DMS79 treated with DMSO at 0.1 percent for 48 hours (cell line): ENCODE measurements around the gene MAN1B1.

Source experiments
- DNase-seq: peaks from one replicate; lab custom pipeline; 2025; lab: John Stamatoyannopoulos, UW

Gene MAN1B1

GRCh38 chr9:137068539-137069507 lies 18.0 kb upstream of the MAN1B1 start:
- DNase-seq, result no peak

GRCh38 chr9:137069508-137070091 lies 17.2 kb upstream of the MAN1B1 start:
- no peak for DNase-seq

GRCh38 chr9:137070201-137070905 lies 16.4 kb upstream of the MAN1B1 start, which contains the start of gene SAPCD2:
Gene SAPCD2, minus strand, starts transcription at chr9:137070557. Its CDS starts 97 bp downstream, at chr9:137070460.
- DNase-seq, result peak; percentile 93

GRCh38 chr9:137070906-137071275 lies 15.9 kb upstream of the MAN1B1 start:
- DNase-seq, result no peak

- DNase-seq, result no peak
Observed at GRCh38 chr9:137071282-137071681, 15.5 kb upstream of the MAN1B1 start.

DNA sequence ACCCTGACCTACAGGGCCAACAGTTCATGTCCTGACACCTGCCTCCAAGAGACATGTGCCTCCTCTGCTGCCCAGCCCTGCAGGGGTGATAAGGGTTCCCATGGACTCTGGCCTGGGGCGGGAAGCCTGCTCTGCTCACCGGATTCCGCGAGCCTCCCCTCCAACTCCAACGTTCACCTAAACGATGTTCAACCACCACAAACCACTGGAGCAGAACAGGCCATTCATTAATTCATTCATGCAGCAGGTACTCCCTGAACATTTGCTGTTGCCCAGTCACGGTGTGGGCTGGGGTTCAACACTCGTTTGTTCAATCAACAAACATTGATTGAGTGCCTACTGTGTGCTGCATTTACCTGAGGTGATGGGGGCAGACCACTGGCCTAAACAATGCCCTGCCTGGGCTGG lies 12.8 kb upstream of the MAN1B1 start:
- DNase-seq, result no peak

DNA sequence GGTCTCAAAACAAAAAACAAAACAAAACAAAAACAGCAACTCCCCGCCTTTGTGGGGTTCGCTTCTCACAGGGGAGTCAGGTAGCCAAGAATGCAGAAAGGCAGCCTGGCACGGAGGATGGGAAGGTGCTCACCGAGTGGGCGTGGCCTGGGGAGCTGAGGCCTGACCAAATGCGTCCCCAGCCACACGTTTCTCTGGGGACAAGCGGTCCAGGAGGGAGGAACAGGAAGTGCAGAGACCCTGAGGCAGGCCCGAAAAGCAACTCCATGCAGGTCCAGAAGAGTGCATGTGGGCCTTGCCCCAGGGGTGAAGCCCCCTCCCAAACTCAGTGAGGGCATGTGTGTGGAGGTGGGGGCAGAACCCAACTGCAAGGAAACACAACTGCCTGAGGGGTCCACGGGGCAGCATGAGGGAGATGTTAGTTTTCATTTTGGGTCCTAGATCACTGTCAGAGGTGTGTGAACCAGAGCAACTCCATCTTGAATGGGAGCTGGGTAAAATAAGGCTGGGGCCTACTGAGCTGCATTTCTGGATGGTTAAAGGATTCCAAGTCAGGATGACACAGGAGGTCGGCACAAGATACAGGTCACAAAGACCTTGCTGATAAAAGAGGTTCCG lies 12.0 kb upstream of the MAN1B1 start:
- no peak for DNase-seq

- DNase-seq, result no peak
Observed at GRCh38 chr9:137075275-137075775, 11.5 kb upstream of the MAN1B1 start.

DNA sequence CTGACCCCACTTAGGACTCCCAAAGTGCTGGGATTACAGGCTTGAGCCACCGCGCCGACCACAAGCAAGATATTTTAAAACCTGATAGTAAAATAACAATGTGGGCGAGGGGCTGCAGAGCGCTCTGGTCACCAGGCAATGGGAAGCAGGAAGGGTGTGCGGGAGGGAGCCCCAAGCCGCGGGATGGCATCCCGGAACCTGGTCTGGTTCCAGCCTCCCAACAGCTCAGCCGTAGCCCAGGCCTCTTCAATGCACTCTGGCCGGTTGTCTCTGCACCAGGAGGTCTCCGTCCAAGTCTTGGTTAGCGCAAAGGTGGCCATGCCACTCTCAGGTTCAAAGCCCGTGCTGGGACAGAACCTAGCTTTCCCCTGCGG lies 10.2 kb upstream of the MAN1B1 start:
- no peak for DNase-seq

GRCh38 chr9:137077010-137077747 lies 9.6 kb upstream of the MAN1B1 start, which contains the start of gene UAP1L1:
Gene UAP1L1, plus strand, starts transcription at chr9:137077517. Its CDS starts 16 bp downstream, at chr9:137077533.
- peak; percentile 18 for DNase-seq

DNA sequence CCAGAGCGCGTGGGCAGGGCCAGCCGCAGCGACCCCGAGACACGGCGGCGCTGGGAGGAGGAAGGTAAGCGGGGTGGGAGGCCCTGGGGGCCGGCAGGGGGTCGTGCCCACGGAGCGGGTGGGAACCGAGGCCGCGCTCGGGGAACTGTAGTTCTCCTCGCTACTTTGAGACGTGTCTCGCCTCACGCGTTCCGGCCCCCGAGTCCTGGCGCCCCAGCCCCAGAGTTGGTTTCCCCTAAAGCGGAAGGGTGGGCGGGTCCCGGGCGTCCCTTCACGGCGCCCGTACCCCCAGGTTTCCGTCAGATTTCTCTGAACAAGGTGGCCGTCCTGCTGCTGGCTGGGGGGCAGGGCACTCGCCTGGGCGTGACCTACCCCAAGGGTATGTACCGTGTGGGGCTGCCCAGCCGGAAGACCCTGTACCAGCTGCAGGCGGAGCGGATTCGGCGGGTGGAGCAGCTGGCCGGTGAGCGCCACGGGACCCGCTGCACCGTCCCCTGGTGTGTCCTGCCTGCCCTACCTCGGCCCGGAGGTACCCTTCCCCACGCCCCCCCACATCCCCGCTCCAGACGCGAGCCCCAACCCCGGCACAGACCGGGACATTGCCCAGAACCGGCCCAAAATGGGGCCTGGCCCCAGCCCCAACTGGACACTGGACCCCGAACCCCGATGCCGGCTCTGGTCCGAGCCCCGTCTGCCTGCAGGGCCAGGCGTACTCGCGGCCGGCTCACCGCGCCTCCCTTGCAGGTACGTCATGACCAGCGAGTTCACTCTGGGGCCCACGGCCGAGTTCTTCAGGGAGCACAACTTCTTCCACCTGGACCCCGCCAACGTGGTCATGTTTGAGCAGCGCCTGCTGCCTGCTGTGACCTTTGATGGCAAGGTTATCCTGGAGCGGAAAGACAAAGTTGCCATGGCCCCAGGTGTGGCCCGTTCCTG lies 8.8 kb upstream of the MAN1B1 start:
- no peak for DNase-seq

DNA sequence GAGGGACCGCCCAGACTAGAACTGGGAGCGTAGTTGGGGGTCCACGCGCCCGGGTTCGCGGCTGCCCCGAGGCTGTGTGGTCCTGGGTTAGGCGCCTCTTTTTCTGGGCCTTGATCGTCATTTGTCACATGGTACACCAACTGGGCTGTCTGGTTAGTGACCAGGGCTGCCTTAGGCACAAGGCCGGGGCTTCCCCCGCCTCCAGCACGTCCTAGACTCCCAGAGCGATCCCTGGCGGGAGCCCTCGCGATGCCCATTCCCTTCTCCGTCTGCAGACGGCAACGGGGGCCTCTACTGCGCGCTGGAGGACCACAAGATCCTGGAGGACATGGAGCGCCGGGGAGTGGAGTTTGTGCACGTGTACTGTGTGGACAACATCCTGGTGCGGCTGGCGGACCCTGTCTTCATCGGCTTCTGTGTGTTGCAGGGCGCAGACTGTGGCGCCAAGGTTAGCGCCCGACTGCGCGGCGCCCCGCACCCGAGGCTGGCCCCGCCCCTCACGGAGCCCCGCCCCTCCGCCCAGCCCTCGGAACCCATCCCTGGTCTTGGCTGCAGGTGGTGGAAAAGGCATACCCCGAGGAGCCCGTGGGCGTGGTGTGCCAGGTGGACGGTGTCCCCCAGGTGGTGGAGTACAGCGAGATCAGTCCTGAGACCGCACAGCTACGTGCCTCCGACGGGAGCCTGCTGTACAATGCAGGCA lies 7.9 kb upstream of the MAN1B1 start:
- no peak for DNase-seq

- DNase-seq, result no peak
Observed at GRCh38 chr9:137079401-137079787, 7.4 kb upstream of the MAN1B1 start.

DNA sequence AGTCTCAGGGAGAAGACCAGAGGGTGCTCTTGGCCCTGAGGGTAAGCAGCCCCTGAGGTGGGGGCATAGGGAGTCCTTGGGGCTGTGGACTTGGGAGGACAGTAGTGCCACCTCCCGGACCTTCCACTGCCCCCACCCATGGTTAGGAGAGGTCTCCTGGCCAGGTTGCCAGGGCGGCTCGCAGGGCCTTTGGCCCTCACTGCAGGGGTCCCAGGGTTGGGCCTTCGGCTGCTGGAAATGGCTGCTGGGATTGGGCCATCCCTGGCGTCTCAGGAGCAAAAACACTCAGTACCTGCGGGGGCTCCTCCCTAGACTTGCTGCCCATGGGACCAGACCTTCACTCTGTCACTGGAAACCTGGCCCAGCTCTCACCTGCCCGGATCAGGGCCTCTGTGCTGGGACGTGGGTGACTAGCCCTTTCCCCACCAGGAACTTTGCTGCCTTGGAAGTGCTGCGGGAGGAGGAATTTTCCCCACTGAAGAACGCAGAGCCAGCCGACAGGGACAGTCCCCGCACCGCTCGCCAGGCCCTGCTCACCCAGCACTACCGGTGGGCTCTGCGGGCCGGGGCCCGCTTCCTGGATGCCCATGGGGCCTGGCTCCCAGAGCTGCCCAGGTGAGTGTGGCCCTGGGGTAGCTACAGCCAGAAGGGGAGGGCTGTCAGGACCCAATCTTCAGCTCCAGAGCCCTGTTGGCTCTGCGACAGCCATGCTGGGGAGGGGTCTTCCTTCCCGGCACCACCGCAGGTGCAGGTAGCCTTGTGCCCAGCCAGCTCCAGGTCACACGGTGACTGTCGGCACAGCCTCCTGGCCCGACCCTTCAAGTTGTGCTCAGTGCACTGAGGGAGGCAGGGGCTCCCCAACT lies 6.3 kb upstream of the MAN1B1 start:
- DNase-seq, result no peak

GRCh38 chr9:137082222-137082924 lies 4.4 kb upstream of the MAN1B1 start:
- no peak for DNase-seq

DNA sequence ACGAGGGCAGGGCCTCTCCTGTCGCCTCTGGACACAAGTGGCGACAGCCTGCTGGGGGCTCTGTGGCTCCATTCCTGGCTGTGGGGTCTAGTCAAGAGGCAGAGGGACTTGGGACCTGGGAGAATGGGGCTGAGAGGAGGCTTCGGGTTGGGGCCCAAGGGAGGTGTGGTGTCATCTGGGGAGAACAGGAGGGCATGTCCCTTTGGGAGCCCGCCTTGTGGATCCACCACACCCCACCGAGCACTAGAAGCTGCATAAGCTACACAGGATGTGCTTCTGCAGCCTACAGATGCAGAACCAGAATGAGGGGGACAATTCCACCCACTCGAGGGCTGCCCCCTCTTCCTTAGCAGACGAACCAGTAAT lies 3.9 kb upstream of the MAN1B1 start:
- no peak for DNase-seq

DNA sequence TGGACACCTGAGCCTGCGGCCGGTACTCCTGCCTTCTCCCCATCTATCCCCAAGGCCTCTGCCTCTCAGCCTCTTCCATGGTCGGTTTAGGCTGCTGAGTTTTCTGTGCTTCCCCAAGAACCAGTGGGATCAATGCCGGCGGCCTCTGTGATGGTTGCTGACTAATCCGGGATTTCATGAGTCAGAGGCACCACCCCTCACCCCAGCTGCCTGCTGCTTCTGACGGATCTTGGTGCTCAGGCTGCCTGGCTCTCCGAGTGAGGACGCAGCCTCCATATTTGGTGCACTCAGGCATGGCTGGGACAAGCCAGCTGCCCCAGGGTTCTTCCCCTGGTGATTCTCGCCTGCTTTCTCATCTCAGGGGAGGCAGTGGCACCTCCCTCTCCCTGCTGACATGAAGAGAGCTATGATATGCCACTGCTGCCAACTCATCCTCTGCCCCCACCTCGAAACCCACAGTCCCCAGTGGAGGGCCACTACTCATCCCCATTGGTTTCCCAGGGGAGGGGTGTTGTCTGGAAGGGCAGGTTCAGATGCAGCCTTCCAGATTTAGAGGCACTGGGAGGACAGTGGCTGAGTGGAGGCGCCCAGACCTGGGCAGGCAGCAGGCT lies 3.3 kb upstream of the MAN1B1 start:
- DNase-seq, result no peak

- DNase-seq, result peak; percentile 71
Observed at GRCh38 chr9:137084526-137084925, 2.3 kb upstream of the MAN1B1 start.
